GM15510 (cell line): Measurements from ENCODE around the gene ANAPC13.

ENCODE experiments used
- POLR2A ChIP-seq: IDR thresholded peaks from 3 replicates; pipeline ENCODE4 v1.6.1; 2011; ENCODE audit warnings: borderline replicate concordance; ENCODE audit not compliant: insufficient read length; ENCODE audit errors: extremely low read depth

The ANAPC13 gene

DNA sequence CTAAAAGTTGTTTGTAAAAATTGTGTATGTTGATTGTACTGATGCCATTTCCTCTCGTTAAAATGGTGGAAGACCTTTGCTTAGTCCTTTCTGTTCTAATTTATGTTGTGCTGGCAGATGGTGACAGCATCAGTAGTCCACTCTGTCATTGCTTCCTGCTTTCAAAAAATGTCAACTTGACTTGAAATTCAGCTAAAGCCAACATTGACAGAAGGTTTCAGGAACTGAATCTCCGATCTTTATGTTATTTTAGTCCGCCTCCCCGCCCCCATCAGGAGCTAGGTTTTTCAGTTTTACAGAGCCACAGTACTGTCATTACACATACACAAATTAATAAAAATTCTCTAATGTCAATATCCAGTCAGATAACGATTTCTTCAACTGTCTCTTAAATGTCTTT, 1.6 kb upstream of the ANAPC13 start:
- no peak for TF ChIP-seq POLR2A

GRCh38 chr3:134486577-134487041, 824 bp upstream of the ANAPC13 start:
- TF ChIP-seq POLR2A = no peak

DNA sequence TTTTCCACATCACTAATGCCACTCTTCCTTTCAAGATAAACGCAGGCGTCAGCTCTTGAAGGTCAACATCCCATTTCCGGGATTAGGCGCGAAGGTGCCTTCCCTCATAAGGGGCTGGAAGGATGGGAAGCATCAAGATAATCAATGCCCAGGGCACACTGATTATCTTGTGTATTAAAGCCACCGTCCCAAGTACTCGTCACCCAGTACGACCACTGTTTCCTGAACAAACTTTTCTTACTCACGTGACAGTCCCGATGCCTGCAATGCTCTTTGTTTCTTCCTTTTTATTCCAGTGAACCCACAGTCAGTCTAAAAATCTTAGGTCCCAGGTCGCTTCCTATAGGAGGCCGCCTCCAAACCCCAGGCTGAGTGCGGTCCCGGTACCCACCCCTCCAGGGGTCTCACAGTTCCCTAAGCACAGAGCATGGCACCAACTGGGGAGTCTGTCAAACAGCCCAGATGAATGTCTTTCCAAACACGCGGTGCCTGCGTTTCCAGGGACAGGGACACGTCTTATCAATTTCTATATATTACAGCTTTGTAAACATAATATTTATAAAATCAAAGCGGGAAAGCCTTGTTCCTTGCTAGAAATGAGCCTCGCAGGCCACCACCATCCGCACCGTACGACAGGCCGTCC, 589 bp downstream of the ANAPC13 start:
- TF ChIP-seq POLR2A = no peak

GRCh38 chr3:134483195-134483900, 2.4 kb downstream of the ANAPC13 start:
- TF ChIP-seq POLR2A = no peak

GRCh38 chr3:134482622-134483021, 3.2 kb downstream of the ANAPC13 start:
- no peak for TF ChIP-seq POLR2A

- TF ChIP-seq POLR2A = no peak
Measured at GRCh38 chr3:134481166-134481565, 4.6 kb downstream of the ANAPC13 start.

- no peak for TF ChIP-seq POLR2A
Measured at GRCh38 chr3:134480546-134480945, 5.2 kb downstream of the ANAPC13 start.

DNA sequence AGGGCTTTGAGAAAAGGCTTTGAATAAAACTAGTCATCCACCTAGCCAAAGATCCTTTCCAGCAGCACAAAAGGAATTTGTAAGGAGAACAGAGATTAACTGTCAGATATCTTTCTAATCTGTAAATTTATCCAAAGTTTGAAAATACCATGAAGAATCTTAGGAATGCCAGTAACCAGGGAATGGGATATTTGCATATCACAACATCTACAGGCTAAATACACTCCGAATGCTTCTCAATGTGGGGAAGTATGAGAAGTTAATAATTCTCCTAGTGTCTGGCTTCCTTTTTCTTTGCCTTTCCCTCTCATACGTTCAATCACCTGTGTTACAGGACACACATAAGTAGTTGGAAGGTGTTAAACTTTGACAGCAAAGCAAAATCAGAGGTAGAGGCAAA, 7.8 kb downstream of the ANAPC13 start:
- TF ChIP-seq POLR2A = no peak

DNA sequence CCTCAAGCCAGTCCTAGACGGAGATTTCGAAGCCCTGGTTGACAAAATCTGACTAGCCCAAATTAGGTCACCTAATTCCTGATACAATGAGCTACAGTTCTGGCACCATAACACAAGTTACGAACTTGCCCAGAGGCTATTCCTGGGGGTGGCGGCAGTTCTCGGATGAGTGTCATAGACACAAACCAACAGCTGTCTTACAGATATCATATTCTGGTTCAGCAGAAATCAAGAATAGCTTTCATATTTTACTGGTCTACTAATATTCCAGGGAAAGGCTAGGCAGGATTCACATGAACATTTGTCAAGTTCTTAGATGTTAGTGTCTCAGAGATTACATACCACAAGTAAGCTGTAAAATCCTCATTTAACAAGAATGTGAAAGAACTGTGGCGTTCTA, 8.8 kb downstream of the ANAPC13 start:
- TF ChIP-seq POLR2A = no peak

DNA sequence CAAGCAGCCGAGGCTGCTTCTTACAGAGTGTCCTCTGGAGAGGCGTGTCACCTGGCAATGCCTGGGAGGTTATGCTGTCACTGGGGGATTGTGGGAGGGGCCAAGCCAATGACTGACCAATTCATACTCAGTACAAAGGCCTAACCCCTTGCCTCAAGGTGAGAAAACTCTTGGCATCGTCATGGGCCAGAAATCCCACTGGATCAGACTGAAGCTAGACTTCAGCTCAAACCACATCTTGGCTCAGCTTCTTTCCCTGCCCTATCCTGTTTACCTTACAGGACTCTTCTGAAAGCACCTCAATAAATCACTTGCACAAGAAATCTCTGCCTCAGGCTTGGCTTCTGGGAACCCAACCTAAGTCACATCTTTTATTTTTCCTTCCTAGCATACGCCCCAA, 9.5 kb downstream of the ANAPC13 start:
- no peak for TF ChIP-seq POLR2A

- TF ChIP-seq POLR2A = no peak
Measured at GRCh38 chr3:134474956-134475355, 10.8 kb downstream of the ANAPC13 start.

- TF ChIP-seq POLR2A = no peak
Measured at GRCh38 chr3:134473868-134474546, 11.8 kb downstream of the ANAPC13 start.

DNA sequence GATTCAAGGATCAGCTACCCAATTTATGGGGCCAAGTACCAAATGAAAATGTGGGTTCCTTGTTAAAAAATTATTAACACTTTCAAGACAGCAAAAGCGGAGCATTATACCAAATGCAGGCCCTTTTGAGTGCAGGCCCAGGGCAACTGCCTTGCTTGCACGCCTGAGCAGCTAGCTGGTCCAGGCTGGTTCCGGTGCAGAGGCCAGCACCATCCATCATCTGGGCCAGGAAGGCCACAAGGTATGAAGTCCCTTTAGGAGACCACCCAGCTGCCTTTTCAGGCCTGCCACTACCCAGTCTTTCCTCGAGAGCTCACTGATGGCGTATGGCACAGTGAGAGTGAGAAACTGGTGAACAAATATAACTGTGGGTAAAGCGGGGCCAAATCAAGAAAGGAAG, 13.0 kb downstream of the ANAPC13 start:
- no peak for TF ChIP-seq POLR2A

DNA sequence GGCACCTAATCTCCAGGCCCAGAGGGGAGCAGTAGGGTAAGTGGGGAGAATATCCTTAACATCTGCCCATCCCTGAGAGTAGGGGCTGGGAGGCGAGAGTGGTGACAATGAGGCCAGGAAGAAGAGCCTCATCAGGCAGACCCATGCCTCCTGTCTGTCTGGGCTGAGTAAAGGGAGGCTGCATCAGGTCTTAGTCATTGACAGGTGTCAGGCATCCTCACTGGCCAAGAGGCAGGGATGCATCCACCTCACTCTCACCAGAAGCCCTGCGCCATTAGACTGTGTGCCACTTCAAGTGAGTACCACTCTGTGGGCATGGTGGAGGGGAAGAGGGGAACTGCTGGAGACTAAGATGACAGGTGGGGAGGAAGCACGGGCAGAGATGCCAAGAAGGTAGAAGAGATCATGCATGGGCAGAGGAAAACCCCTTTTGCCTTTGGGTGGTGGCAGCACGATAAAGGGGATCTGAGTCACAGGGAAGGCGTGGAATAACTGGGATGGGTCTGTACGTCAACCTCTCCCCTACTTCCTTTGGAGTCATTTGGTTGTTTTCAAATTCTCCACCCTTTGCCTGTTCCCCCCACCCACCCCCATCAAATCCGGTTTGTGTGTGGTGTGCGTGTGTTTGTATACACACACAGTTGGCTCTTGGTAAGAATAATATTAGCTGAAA, 14.1 kb downstream of the ANAPC13 start:
- TF ChIP-seq POLR2A = no peak

DNA sequence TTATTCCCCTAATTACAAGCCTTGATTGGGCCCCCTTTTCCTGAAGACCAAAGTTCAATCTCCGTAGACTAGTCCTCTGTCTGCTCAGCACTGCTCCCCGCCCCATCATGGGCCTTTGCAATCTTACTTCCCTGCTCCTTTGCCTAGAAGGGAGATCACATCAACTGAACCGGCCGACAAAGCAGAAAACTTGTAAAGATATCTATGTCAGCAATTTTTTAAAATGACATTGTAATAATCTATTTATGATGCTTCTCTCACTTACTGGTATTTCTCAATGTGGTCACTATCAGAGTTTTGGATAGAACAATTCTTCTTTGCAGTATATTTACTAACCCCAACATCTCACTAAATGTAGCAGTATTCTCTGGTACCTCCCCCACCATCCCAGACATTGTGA, 17.3 kb downstream of the ANAPC13 start:
- TF ChIP-seq POLR2A = no peak

DNA sequence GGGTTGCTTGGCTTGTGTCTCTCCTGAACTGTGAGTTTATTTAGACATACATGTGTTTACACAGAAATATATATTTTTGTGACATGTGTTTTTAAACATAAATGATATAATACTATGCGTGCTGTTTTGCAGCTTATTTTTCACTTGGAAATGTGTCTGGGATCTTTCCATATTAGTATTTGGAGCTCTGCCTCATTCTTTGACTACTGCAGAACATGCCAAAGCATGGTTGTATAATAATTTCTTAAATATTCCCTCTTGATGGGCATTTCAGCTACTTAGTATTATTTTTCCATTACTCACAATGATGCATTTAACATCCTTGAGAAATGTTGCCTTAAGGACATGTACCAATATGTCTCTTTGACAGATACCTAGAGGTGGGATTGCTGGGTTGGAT, 19.5 kb downstream of the ANAPC13 start:
- TF ChIP-seq POLR2A = no peak

DNA sequence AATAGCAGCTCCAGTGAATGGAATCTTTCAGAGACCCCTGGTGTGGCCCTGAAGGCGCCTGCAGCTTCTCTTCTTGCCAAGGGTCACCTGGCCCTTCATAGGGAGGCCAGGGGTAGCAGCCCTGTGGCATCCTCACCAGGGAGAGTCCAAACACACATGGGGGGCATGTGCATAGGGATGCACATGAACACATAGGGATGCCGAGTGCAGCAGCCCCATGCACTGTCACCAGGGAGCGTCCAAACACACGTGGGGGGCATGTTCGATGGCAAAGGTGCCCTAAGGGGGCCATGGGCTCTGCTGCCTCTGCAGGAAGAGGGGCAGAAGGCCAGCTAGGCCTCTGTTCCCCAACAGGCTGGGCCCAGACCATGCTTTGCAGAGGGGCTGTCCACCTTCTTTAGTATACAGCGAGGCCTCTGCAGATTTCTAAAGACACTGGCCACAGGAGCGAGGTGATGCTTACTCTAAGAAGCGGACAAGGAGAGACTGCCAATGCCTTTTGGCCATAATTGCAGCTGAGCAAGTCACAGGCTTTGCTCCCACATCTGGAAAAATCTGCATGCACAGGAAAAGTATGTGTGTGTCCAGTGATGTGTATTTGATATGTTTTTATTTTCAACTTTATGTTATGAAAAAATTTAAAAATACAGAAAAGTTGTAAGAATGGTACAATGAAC, 21.0 kb downstream of the ANAPC13 start:
- no peak for TF ChIP-seq POLR2A
